Karpas-422 (cell line): ENCODE measurements around the gene RIPOR2. TPM values are rescaled to one million over a fixed set of nuclear protein-coding genes. Genes with fewer than 3 reads are reported as not detected.
A peak's percentile ranks its signal among the peaks of the same experiment; 100 is the strongest.

Experiments
- DNase-seq: peaks from one replicate; pipeline ENCODE4 v3.0.0-alpha.2; 2015
- H2AFZ ChIP-seq: fragments of 200-600 bp; sonication (generic); 2 replicates; pipeline ENCODE4 v1.6.1; 2014; ENCODE audit warnings: antibody characterized with exemption, low read length, mixed read lengths
- H3K27ac ChIP-seq: fragments of 200-600 bp; sonication (generic); 2 replicates; pipeline ENCODE4 v1.5.1; 2014; ENCODE audit warnings: mild to moderate bottlenecking, low read length, moderate library complexity
- H3K27me3 ChIP-seq: fragments of 200-600 bp; sonication (generic); 2 replicates; pipeline ENCODE4 v1.6.1; 2014; ENCODE audit warnings: low read length, mixed read lengths
- H3K36me3 ChIP-seq: fragments of 200-600 bp; sonication (generic); 2 replicates; pipeline ENCODE4 v1.6.1; 2014; ENCODE audit warnings: low read length, mixed read lengths; ENCODE audit not compliant: insufficient read depth
- H3K4me1 ChIP-seq: fragments of 200-600 bp; sonication (generic); 2 replicates; pipeline ENCODE4 v1.6.1; 2014; ENCODE audit warnings: mild to moderate bottlenecking, low read length, mixed read lengths
- H3K4me2 ChIP-seq: fragments of 200-600 bp; sonication (generic); 2 replicates; pipeline ENCODE4 v1.6.1; 2014; ENCODE audit warnings: low read length, low read depth, mild to moderate bottlenecking; ENCODE audit not compliant: poor library complexity, severe bottlenecking
- H3K4me3 ChIP-seq: fragments of 200-600 bp; sonication (generic); 2 replicates; pipeline ENCODE4 v1.5.1; 2014; ENCODE audit warnings: mild to moderate bottlenecking, antibody characterized with exemption, low read length, mixed read lengths
- H3K79me2 ChIP-seq: fragments of 200-600 bp; sonication (generic); 2 replicates; pipeline ENCODE4 v1.6.1; 2014; ENCODE audit warnings: mild to moderate bottlenecking, low read length, mixed read lengths
- H3K9ac ChIP-seq: fragments of 200-600 bp; sonication (generic); 2 replicates; pipeline ENCODE4 v1.6.0; 2014; ENCODE audit warnings: low read length
- H3K9me2 ChIP-seq: fragments of 200-600 bp; sonication (generic), shearing (Covaris generic); replicated peaks from 2 replicates; pipeline ENCODE4 v1.6.0; 2014; ENCODE audit warnings: mild to moderate bottlenecking, low read length, moderate library complexity; ENCODE audit not compliant: insufficient read depth
- H3K9me3 ChIP-seq: fragments of 300-700, 200-600 bp; sonication (generic); 2 replicates; pipeline ENCODE4 v1.6.1; 2014; ENCODE audit warnings: low read length, mixed read lengths
- H4K20me1 ChIP-seq: fragments of 200-600 bp; sonication (generic); 2 replicates; pipeline ENCODE4 v1.6.1; 2014; ENCODE audit warnings: mild to moderate bottlenecking, antibody characterized with exemption, low read length, low read depth; ENCODE audit not compliant: insufficient read depth
- total RNA-seq: library from RNA; depleted of rRNA; stranded (reverse); fragments of >200 nt; shearing (Covaris generic); gene quantifications from 2 replicates; pipeline ENCODE4 v1.2.3, GENCODE V29; 2014; ENCODE audit warnings: low replicate concordance

The RIPOR2 gene
- total RNA-seq, 1 experiment from 2014 or later = 72.1 TPM

GRCh38 chr6:24901698-24902328, 33.9 kb downstream of the RIPOR2 start:
- H3K27ac ChIP-seq = peak overlapping the region; percentile 76
- H4K20me1 ChIP-seq = no peaks in the 10 kb centered on the region
- no peak overlapping the region for H3K4me3 ChIP-seq
- peaks cover 55% of the 10 kb centered on the region for H3K36me3 ChIP-seq
- H2AFZ ChIP-seq = no peak overlapping the region
- peak overlapping the region; percentile 28 for H3K4me2 ChIP-seq
- peaks cover 93% of the 10 kb centered on the region for H3K4me1 ChIP-seq
- H3K9me3 ChIP-seq = no peaks in the 10 kb centered on the region
- no peaks in the 10 kb centered on the region for H3K9me2 ChIP-seq
- no peak for DNase-seq
- peaks cover 98% of the 10 kb centered on the region for H3K79me2 ChIP-seq
- peak overlapping the region; percentile 21 for H3K9ac ChIP-seq
- no peaks in the 10 kb centered on the region for H3K27me3 ChIP-seq

GRCh38 chr6:24900917-24901697, 34.7 kb downstream of the RIPOR2 start:
- Histone ChIP-seq H3K9me2 (no peaks in the 10 kb centered on the region), H3K4me1 (peaks cover 89% of the 10 kb centered on the region), H2AFZ (no peak overlapping the region), H3K4me2 (peak overlapping the region; percentile 28), H3K79me2 (peaks cover 96% of the 10 kb centered on the region), H3K4me3 (no peak overlapping the region), H3K27me3 (no peaks in the 10 kb centered on the region), H4K20me1 (no peaks in the 10 kb centered on the region), H3K36me3 (peaks cover 51% of the 10 kb centered on the region), H3K9ac (peak overlapping the region; percentile 21), H3K9me3 (no peaks in the 10 kb centered on the region), H3K27ac (peak overlapping the region; percentile 76)
- DNase-seq = no peak

GRCh38 chr6:24899997-24900325, 35.8 kb downstream of the RIPOR2 start:
- no peak overlapping the region for H3K4me3 ChIP-seq

GRCh38 chr6:24899136-24899996, 36.4 kb downstream of the RIPOR2 start:
- peak overlapping the region; percentile 18; the same call in 1 of the 2 replicates for H3K9ac ChIP-seq
- H3K27ac ChIP-seq = peak overlapping the region; percentile 76
- peak overlapping the region; percentile 26 for H3K4me2 ChIP-seq
- no peak overlapping the region for H3K4me3 ChIP-seq
- no peak for DNase-seq
- peaks cover 38% of the 10 kb centered on the region; the same call in 1 of the 2 replicates for H3K36me3 ChIP-seq
- no peaks in the 10 kb centered on the region for H3K9me3 ChIP-seq
- H2AFZ ChIP-seq = no peak overlapping the region
- no peaks in the 10 kb centered on the region for H3K27me3 ChIP-seq
- H3K9me2 ChIP-seq = no peaks in the 10 kb centered on the region
- H3K4me1 ChIP-seq = peaks cover 86% of the 10 kb centered on the region
- no peaks in the 10 kb centered on the region for H4K20me1 ChIP-seq
- H3K79me2 ChIP-seq = peaks cover 94% of the 10 kb centered on the region

More at GRCh38 chr6:24899997-24900325, 35.8 kb downstream of the RIPOR2 start:
- no peaks in the 10 kb centered on the region for H3K27me3 ChIP-seq
- H3K36me3 ChIP-seq = peaks cover 39% of the 10 kb centered on the region; the same call in 1 of the 2 replicates
- peaks cover 94% of the 10 kb centered on the region for H3K79me2 ChIP-seq
- no peak overlapping the region for H2AFZ ChIP-seq
- peak overlapping the region; percentile 76 for H3K27ac ChIP-seq
- H4K20me1 ChIP-seq = no peaks in the 10 kb centered on the region
- DNase-seq = no peak
- H3K9me3 ChIP-seq = no peaks in the 10 kb centered on the region
- peak overlapping the region; percentile 26 for H3K4me2 ChIP-seq
- H3K9me2 ChIP-seq = no peaks in the 10 kb centered on the region
- peak overlapping the region; percentile 18; the same call in 1 of the 2 replicates for H3K9ac ChIP-seq
- peaks cover 85% of the 10 kb centered on the region for H3K4me1 ChIP-seq

- Histone ChIP-seq H3K9ac (no peak overlapping the region), H3K36me3 (peaks cover 32% of the 10 kb centered on the region; the same call in 1 of the 2 replicates), H3K9me2 (no peaks in the 10 kb centered on the region), H3K27me3 (no peaks in the 10 kb centered on the region), H3K9me3 (no peaks in the 10 kb centered on the region), H3K4me1 (peaks cover 86% of the 10 kb centered on the region), H3K4me2 (peak overlapping the region; percentile 26), H3K79me2 (peaks cover 94% of the 10 kb centered on the region), H3K4me3 (no peak overlapping the region), H2AFZ (no peak overlapping the region), H3K27ac (peak overlapping the region; percentile 76), H4K20me1 (no peaks in the 10 kb centered on the region)
- no peak for DNase-seq
Observed at GRCh38 chr6:24898676-24899075, 37.1 kb downstream of the RIPOR2 start.

- Histone ChIP-seq H3K27ac (peak overlapping the region; percentile 20; the same call in 1 of the 2 replicates), H2AFZ (no peak overlapping the region), H3K36me3 (peaks cover 30% of the 10 kb centered on the region; the same call in 1 of the 2 replicates), H3K79me2 (peaks cover 94% of the 10 kb centered on the region), H3K9ac (no peak overlapping the region), H3K4me1 (peaks cover 86% of the 10 kb centered on the region), H3K27me3 (no peaks in the 10 kb centered on the region), H3K4me2 (no peak overlapping the region), H3K9me3 (no peaks in the 10 kb centered on the region), H4K20me1 (no peaks in the 10 kb centered on the region), H3K4me3 (no peak overlapping the region), H3K9me2 (no peaks in the 10 kb centered on the region)
- no peak for DNase-seq
Observed at GRCh38 chr6:24897186-24897585, 38.6 kb downstream of the RIPOR2 start.

GRCh38 chr6:24893342-24893850, 42.4 kb downstream of the RIPOR2 start:
- peaks cover 86% of the 10 kb centered on the region for H3K4me1 ChIP-seq
- no peaks in the 10 kb centered on the region for H4K20me1 ChIP-seq
- peaks cover 17% of the 10 kb centered on the region; the same call in 1 of the 2 replicates for H3K36me3 ChIP-seq
- DNase-seq = no peak
- H2AFZ ChIP-seq = no peak overlapping the region
- no peaks in the 10 kb centered on the region for H3K9me2 ChIP-seq
- peaks cover 91% of the 10 kb centered on the region for H3K79me2 ChIP-seq
- H3K4me3 ChIP-seq = no peak overlapping the region
- H3K27ac ChIP-seq = peak overlapping the region; percentile 98
- peak overlapping the region; percentile 52; the same call in 1 of the 2 replicates for H3K9ac ChIP-seq
- no peaks in the 10 kb centered on the region for H3K9me3 ChIP-seq
- peak overlapping the region; percentile 31 for H3K4me2 ChIP-seq
- H3K27me3 ChIP-seq = no peaks in the 10 kb centered on the region
